Left forelimb (tissue), 1 donor: ENCODE results near the gene MTERF4.

Experiments
- DNase-seq: peaks from one replicate; pipeline ENCODE4 v3.0.0-alpha.2; 2018; ENCODE audit warnings: low spot score

The MTERF4 gene

DNA sequence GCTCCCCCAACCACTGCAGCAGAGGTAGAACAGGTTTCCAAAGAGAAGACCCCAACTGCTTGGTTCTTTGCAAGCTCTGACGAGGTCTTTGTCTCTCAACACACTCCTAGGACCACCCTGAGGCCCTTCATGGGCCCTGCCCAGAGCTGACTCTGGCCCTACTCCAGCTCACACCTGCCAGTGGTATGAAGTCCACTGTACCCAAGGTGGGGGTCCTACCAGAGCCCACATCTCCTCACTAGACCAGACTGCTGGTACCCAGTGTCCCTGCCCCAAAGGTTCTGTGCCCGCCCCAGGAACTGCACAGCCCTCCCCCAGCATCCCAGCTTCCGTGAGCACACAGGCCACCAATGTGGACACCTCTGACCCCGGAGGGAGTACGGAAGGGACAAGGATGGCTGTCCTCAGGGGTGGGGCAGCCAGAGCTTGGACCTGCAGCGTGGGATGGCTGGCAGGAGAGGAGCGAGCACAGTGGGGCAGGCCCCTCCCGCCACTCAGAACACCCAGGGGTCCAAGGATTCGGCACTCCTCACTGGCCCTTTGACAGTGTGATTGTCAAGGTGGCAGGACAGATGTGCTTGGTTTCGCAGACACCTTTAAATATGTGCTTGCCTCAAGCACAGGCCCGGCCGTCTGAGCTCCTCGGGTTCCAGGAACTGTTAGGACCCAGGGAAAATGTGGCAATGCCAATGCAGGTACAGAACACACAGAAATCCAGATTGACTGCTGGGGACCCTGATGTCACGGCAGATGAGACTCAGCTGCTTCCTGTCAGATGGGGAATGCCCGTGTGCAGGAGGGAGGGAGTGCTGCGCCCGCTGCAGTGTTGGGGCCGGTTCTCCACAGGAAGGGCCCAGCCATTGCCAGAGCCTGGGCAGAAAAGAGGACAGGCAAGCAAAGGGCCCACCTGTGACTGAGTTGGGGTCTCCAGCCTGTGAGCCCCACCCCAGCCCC lies 51.2 kb downstream of the MTERF4 start:
- no peak for DNase-seq

DNA sequence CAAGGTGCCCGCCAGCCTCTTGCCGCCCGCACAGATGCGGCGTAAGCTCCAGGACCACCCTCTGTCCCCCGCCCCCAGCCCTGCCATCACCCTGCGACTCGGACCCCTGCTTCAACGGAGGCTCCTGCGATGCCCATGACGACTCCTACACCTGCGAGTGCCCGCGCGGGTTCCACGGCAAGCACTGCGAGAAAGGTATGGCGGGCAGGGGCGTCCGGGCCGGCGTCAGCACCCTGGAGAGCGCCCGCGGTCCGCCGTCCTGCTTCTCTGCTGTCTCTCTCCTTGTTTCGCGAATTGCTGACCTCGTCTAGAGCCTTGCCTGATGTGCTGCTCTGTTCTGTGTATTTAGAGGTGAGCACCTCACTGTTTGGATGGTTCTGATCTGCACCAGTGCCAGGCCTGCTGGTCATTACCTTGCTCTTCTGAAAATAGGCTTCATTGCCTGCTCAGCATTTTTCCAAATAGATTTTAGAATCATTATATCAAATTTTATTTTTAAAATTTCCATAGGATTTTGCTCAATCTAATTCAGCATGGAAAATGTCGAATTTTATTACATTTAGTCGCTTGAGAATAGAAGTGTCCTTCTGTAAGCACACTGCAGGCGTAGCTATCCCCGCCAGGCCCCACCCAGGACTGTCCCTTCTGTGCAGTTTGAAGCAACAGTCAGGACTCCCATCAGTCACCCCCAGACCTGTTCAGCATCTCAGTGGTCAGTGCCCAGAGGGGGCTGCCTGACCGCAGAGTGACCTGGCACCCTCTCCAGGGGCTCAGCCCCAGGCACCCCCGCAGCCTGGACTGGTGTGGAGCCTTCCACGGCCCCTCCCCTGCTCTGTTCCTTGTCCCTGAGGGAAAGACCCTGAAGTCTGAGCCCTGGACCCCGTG lies 52.1 kb downstream of the MTERF4 start:
- peak; percentile 69 for DNase-seq

DNA sequence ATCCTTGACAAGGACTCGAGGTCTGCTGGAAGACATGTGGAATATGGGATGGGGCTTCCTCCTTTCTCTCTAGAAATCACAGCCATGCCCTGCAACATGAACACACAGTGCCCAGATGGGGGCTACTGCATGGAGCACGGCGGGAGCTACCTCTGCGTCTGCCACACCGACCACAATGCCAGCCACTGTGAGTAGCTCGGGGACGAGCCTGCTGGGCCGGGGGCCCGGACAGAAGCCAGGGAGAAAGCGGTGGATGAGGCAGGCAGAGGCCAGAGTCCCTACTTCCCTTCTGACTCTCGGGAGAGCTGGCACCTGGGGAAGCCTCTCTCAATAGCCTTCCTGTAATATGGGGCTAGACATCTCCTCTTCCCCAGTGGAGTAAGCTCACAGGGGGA lies 53.1 kb downstream of the MTERF4 start:
- DNase-seq, result peak; percentile 59

DNA sequence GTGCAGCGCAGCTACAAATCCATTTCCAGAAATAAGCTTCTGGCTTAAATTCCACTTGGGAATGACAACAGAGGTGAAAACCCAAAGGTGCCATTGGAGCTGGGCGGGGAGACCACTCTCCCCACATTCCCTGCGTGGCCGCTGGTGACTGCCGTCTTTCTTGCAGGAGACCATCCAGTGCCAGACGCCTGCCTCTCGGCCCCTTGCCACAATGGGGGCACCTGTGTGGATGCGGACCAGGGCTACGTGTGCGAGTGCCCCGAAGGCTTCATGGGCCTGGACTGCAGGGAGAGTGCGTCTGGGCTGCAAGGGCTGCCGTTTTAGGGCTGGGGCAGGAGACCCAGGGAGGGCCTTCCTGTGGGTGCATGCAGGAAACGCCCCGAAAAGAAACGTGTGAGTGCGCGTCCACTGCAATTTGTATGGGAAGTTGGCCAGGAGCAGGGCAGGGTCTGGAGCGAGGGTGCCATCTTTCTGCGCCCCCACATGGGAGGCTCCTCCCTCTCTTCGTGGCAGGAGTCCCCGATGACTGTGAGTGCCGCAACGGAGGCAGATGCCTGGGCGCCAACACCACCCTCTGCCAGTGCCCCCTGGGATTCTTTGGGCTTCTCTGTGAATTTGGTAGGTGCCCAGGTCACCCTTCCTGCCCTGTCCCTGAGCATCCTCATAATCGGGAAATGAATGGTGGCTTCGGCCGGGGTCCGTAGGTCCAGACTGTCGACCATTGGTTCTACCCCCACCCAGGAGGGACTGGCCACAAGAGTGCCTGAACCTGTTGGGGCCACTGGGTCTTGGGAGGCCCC lies 53.7 kb downstream of the MTERF4 start:
- no peak for DNase-seq

DNA sequence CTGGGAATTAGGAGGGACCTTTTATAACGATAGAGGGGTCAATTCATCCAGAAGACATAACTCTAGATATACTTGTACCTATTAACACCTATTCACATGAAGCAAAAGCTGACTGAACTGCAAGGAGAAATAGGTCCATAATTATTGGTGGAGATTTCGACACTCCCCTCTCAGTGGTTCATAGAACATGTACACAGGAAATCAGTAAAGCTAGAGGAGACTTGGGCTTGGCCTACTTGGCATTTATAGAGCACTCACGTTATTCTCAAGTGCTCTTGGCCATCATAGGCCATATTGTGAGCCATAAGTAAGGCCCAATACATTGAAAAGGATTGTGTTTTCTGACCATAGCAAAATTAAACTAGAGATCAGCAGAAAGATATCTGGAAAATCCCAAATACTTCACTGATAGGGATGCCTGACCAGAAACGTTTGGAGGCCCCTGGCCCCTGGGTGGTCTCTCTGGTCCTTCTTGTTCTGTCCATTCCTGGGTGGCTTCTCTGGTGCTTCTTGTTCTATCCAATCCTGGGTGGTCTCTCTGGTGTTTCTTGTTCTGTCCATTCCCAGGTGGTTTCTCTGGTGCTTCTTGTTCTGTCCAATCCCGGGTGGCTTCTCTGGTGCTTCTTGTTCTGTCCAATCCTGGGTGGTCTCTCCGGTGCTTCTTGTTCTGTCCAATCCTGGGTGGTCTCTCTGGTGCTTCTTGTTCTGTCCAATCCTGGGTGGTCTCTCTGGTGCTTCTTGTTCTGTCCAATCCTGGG lies 54.7 kb downstream of the MTERF4 start:
- DNase-seq, result no peak
